Stimulated activated CD4-positive, alpha-beta T cell treated with anti-CD3 and anti-CD28 coated beads, Interleukin-4, amount 100 ng/mL, for 48 hours (primary cell): ENCODE results near the gene LY6G6D.
A peak's percentile ranks its signal among the peaks of the same experiment; 100 is the strongest.

ENCODE experiments used
- DNase-seq, 2 donors: peaks; one replicate each; pipeline ENCODE4 v3.0.0-alpha.2; 2020; ENCODE audit warnings: low read depth in 2 of 2

The LY6G6D gene

GRCh38 chr6:31715022-31715958, at the start of gene LY6G6D:
TSS of gene LY6G6D (plus strand) at chr6:31715348. CDS start at chr6:31715356, 8 bp downstream.
- no peak for DNase-seq

GRCh38 chr6:31665501-31666336, 49.4 kb upstream of the LY6G6D start, which contains the start of gene CSNK2B:
TSS of gene CSNK2B (plus strand) at chr6:31666080. CDS start at chr6:31666832, 752 bp downstream.
- DNase-seq, result peak; percentile 97

- no peak for DNase-seq
Measured at GRCh38 chr6:31666337-31666965, 48.7 kb upstream of the LY6G6D start.

- DNase-seq, result no peak
Measured at GRCh38 chr6:31669676-31670075, 45.5 kb upstream of the LY6G6D start, which contains the start of gene LY6G5B. TSS of gene LY6G5B (plus strand) at chr6:31669976. CDS start at chr6:31670951, 975 bp downstream.

- DNase-seq, result no peak
Measured at GRCh38 chr6:31676322-31676903, 38.7 kb upstream of the LY6G6D start.

GRCh38 chr6:31676904-31677303, 38.2 kb upstream of the LY6G6D start:
- no peak for DNase-seq

GRCh38 chr6:31677955-31678354, 37.2 kb upstream of the LY6G6D start:
- DNase-seq, result no peak

- peak; percentile 48 to 59 for DNase-seq
Measured at GRCh38 chr6:31680226-31681134, 34.7 kb upstream of the LY6G6D start, which contains the start of gene LY6G5C. TSS of gene LY6G5C (minus strand) at chr6:31681067. CDS start at chr6:31680373, 694 bp downstream.

- DNase-seq, result peak in 1 of 2 donors; percentile 44
Measured at GRCh38 chr6:31681135-31681671, 33.9 kb upstream of the LY6G6D start.

- DNase-seq, result no peak
Measured at GRCh38 chr6:31683591-31683990, 31.6 kb upstream of the LY6G6D start.

- no peak for DNase-seq
Measured at GRCh38 chr6:31686483-31686882, 28.7 kb upstream of the LY6G6D start.

GRCh38 chr6:31687321-31687720, 27.8 kb upstream of the LY6G6D start:
- DNase-seq, result no peak

- DNase-seq, result no peak
Measured at GRCh38 chr6:31687860-31688693, 27.1 kb upstream of the LY6G6D start.

- DNase-seq, result no peak
Measured at GRCh38 chr6:31689249-31690110, 25.7 kb upstream of the LY6G6D start.

- no peak for DNase-seq
Measured at GRCh38 chr6:31690231-31691077, 24.7 kb upstream of the LY6G6D start.

- DNase-seq, result no peak
Measured at GRCh38 chr6:31691078-31691463, 24.1 kb upstream of the LY6G6D start.

GRCh38 chr6:31691564-31692108, 23.5 kb upstream of the LY6G6D start:
- DNase-seq, result no peak
